Left ventricle myocardium inferior (tissue), 1 donor: Measurements from ENCODE around the gene ABHD1. TPM values are rescaled to one million over a fixed set of nuclear protein-coding genes. Genes with fewer than 3 reads are reported as not detected.
A peak's percentile ranks its signal among the peaks of the same experiment; 100 is the strongest.

Experiments
- DNase-seq: peaks from one replicate; pipeline ENCODE4 v3.0.0-alpha.2; 2020
- H3K27ac ChIP-seq: fragments of 200-600 bp; replicated peaks from 2 replicates; pipeline ENCODE4 v1.8.0; 2021
- H3K27me3 ChIP-seq: fragments of 200-600 bp; 2 replicates; pipeline ENCODE4 v1.8.0; 2021; ENCODE audit warnings: low read depth
- H3K36me3 ChIP-seq: fragments of 200-600 bp; 2 replicates; pipeline ENCODE4 v1.8.0; 2021
- H3K4me1 ChIP-seq: fragments of 200-600 bp; 2 replicates; pipeline ENCODE4 v1.8.0; 2021
- H3K4me3 ChIP-seq: fragments of 200-600 bp; 2 replicates; pipeline ENCODE4 v1.8.0; 2021; ENCODE audit warnings: mild to moderate bottlenecking, moderate library complexity
- H3K9me3 ChIP-seq: fragments of 200-600 bp; replicated peaks from 2 replicates; pipeline ENCODE4 v1.8.0; 2021
- CTCF ChIP-seq: fragments of 200-600 bp; IDR thresholded peaks from 2 replicates; pipeline ENCODE4 v1.8.0; 2021; ENCODE audit warnings: antibody characterized with exemption, mild to moderate bottlenecking, borderline replicate concordance
- intact Hi-C: fragments of 100-400 bp; cut with micrococcal nuclease; formaldehyde crosslinking; loops from one replicate; pipeline ENCODE4 v1.11.0; 2022
- total RNA-seq: library from RNA; stranded (reverse); fragmentation: NEBNext Ultra II Directional; extraction: Animal tissue kit (Norgen Biotek cat#: 25700); gene quantifications from one replicate; pipeline ENCODE4 v1.2.1, GENCODE V29; 2021
- donor health status: DM: no; HTN: yes; CAD: no; lungs with severe emphysema.

ABHD1 gene
- total RNA-seq, 1 donor from 2014 or later = 3.5 TPM

GRCh38 chr2:27087823-27088410 lies 35.7 kb upstream of the ABHD1 start:
- no peak for TF ChIP-seq CTCF
- Histone ChIP-seq H3K27ac (no peak overlapping the region), H3K36me3 (no peaks in the 10 kb centered on the region), H3K4me1 (peaks cover 35% of the 10 kb centered on the region), H3K27me3 (no peaks in the 10 kb centered on the region), H3K4me3 (peak overlapping the region; percentile 84), H3K9me3 (no peaks in the 10 kb centered on the region)
- intact Hi-C loops = loop anchor here (10.0 kb wide), 1 partner anchor 123 kb away; no protein-coding TSS in a partner anchor
- no peak for DNase-seq

GRCh38 chr2:27088634-27089033 lies 35.0 kb upstream of the ABHD1 start:
- Histone ChIP-seq H3K9me3 (no peaks in the 10 kb centered on the region), H3K4me3 (no peak overlapping the region), H3K27me3 (no peaks in the 10 kb centered on the region), H3K27ac (no peak overlapping the region), H3K36me3 (no peaks in the 10 kb centered on the region), H3K4me1 (peaks cover 35% of the 10 kb centered on the region)
- DNase-seq = no peak
- intact Hi-C loops = loop anchor here (10.0 kb wide), 1 partner anchor 124 kb away; no protein-coding TSS in a partner anchor
- TF ChIP-seq CTCF = no peak

- H3K4me3 ChIP-seq = no peak overlapping the region
- intact Hi-C loops = loop anchor here (10.0 kb wide), 1 partner anchor 125 kb away; no protein-coding TSS in a partner anchor
- TF ChIP-seq CTCF = no peak
- no peak for DNase-seq
- no peaks in the 10 kb centered on the region for H3K36me3 ChIP-seq
- H3K27me3 ChIP-seq = no peaks in the 10 kb centered on the region
- peaks cover 29% of the 10 kb centered on the region for H3K4me1 ChIP-seq
- no peak overlapping the region for H3K27ac ChIP-seq
- no peaks in the 10 kb centered on the region for H3K9me3 ChIP-seq
Measured at GRCh38 chr2:27089111-27089954, 34.3 kb upstream of the ABHD1 start.

GRCh38 chr2:27091746-27092695 lies 31.6 kb upstream of the ABHD1 start:
- H3K27me3 ChIP-seq = no peaks in the 10 kb centered on the region
- no peaks in the 10 kb centered on the region for H3K9me3 ChIP-seq
- H3K36me3 ChIP-seq = no peaks in the 10 kb centered on the region
- no peak overlapping the region for H3K27ac ChIP-seq
- intact Hi-C loops = loop anchor here (10.0 kb wide), 2 partner anchors 123 to 203 kb away; partner anchors contain the start of genes ATRAID, CAD and SLC5A6
- no peak overlapping the region for H3K4me3 ChIP-seq
- no peak for TF ChIP-seq CTCF
- peaks cover 20% of the 10 kb centered on the region for H3K4me1 ChIP-seq
- DNase-seq = no peak
